ENCODE results near the gene ANKMY1.

The ANKMY1 gene

DNA sequence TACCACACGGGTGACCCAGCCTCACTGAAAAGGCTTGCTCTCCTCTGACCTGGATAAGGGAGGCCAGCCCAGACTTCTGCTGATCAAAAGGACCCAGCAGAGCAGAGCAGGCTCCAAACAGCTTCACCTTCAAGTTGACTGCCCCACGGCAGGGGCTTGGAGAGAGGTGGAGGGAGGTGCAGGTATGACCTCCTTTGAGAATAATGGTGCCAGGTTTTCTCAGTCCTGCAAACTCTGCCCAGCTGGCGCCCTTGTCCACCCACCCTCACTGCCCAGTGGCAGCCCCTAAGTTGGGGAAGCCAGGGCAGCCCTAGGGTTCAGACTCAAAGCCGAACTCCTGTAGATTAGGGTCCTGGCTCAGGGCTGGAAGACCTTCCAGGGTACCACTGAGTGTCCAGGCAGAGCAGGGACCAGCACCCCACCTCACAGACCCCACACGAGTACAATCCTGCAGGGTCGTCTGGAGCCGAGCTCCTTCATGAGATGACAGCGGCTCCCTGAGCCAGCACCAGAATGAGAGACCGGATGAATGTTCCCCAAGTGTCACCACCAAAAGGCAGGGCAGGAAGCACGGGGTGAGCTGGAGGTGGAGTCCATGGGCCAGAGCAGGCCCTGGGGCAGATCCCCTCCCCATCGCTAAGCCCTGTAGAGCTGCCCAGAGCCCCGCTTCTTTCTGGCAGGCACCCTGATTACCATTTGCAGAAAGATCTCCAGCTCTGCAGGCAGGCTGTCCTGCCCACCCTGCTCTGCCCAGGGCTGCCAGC, 125.9 kb downstream of the ANKMY1 start:
- TF ChIP-seq, protein P1, sequence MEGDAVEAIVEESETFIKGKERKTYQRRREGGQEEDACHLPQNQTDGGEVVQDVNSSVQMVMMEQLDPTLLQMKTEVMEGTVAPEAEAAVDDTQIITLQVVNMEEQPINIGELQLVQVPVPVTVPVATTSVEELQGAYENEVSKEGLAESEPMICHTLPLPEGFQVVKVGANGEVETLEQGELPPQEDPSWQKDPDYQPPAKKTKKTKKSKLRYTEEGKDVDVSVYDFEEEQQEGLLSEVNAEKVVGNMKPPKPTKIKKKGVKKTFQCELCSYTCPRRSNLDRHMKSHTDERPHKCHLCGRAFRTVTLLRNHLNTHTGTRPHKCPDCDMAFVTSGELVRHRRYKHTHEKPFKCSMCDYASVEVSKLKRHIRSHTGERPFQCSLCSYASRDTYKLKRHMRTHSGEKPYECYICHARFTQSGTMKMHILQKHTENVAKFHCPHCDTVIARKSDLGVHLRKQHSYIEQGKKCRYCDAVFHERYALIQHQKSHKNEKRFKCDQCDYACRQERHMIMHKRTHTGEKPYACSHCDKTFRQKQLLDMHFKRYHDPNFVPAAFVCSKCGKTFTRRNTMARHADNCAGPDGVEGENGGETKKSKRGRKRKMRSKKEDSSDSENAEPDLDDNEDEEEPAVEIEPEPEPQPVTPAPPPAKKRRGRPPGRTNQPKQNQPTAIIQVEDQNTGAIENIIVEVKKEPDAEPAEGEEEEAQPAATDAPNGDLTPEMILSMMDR (conservative IDR thresholded peaks at IDR 0.05; ENCODE audit: low read length), result no peak
- H3K4me3 ChIP-seq (ENCODE audit: low read length), result no peak overlapping the region
- DNase-seq (ENCODE audit: low read depth), result no peak

DNA sequence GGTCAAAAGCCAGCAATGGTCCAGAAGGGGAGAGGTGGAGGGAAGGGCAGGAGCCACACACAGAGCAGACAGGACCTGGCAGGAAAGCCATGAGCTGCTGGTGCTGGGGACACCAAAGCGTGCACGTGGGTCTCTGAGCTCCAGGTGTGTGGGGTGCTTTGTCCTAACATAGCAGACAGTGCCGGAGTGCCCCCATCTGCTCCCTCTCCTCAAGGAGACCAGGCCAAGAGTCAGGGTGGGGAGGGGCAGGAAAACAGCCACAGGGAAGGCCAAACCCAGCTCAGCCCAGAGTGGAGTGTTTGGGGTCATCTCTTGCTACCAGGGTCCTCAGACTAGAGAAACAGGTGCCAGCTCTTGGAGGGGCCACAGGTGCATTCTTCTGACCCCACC, 126.5 kb downstream of the ANKMY1 start:
- no peak overlapping the region for H3K4me3 ChIP-seq (ENCODE audit: low read length)
- no peak for DNase-seq (ENCODE audit: low read depth)
- TF ChIP-seq, protein P1 (conservative IDR thresholded peaks at IDR 0.05; ENCODE audit: low read length), result no peak

DNA sequence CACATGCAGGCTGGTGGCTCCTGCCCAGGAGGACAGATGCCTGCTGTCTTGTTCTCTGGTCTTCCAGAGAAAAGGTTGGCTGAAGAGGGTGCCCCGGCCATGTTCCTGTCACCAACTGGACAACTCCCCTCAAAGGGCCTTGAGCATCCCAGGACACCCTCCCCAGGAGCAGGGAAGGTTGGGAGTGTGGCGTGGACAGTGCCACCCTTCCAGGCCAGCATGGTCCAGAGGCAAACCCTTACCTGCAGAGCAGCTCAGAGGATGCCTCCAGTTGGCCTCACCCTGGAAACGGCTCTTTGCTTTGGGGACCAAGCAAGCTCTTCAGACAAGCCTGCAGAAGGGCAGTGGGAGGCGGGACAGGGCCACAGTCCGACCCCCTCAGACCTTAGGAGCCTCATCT, 127.2 kb downstream of the ANKMY1 start:
- no peak for DNase-seq (ENCODE audit: low read depth)
- TF ChIP-seq, protein P1 (conservative IDR thresholded peaks at IDR 0.05; ENCODE audit: low read length), result no peak
- no peak overlapping the region for H3K4me3 ChIP-seq (ENCODE audit: low read length)

DNA sequence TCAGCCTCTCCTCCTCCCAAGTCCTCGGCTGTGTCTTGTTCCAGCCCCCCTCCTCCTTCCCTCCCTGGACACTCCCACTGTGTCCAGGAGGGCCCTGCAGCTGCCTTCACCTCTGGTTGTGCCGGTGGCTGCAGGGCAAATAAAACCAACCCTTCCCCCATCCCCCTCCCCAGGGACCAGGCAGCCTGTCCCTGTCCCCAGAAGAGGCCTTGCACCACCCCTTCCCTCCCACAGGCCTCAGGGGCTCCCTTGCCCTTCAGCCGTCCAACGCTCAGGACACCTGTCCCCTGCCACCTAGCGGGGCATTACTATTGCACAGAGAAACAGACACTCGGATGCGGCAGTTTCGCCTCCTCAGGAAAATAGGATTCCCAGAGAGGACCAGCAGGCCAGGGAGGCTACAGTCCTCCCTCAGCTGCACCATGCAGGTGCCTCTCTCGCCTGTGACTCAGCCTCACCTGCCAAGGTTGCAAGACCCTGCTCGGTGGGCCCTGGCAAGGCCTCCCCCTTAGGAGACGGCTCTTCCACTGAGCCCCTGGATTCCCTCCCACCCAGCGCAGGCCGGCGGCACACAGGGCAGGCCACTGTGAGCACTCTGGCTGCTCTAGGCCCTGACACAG, 127.8 kb downstream of the ANKMY1 start:
- H3K4me3 ChIP-seq (ENCODE audit: low read length), result no peak overlapping the region
- no peak for DNase-seq (ENCODE audit: low read depth)
- TF ChIP-seq, protein P1 (conservative IDR thresholded peaks at IDR 0.05; ENCODE audit: low read length), result no peak
